ENCODE results near the gene SMARCB1.

SMARCB1 gene

GRCh38 chr22:23801886-23802377, 15.2 kb downstream of the SMARCB1 start:
- H3K27me3 ChIP-seq (ENCODE audit: control insufficient read depth in 1 of 2, insufficient read depth in 2 of 2, low read length in 2 of 2) = no peaks in the 10 kb centered on the region
- no peaks in the 10 kb centered on the region for H3K4me1 ChIP-seq (ENCODE audit: control insufficient read depth in 1 of 2, insufficient read depth in 2 of 2, low read length in 2 of 2)
- H3K9me3 ChIP-seq (ENCODE audit: control insufficient read depth in 1 of 2, low read length in 2 of 2) = no peaks in the 10 kb centered on the region
- no peak overlapping the region for H3K4me3 ChIP-seq (ENCODE audit: low read depth in 1 of 2, low read length in 2 of 2)
- peaks cover 59 to 80% of the 10 kb centered on the region in 2 donors for H3K36me3 ChIP-seq (ENCODE audit: control insufficient read depth in 1 of 2, insufficient read depth in 2 of 2, low read length in 2 of 2)
- no peak overlapping the region for H3K27ac ChIP-seq (ENCODE audit: low read depth, low read length)
- no peak overlapping the region for H3K9ac ChIP-seq (ENCODE audit: low read depth in 1 of 2, low read length in 2 of 2)

- H3K36me3 ChIP-seq (ENCODE audit: control insufficient read depth in 1 of 2, insufficient read depth in 2 of 2, low read length in 2 of 2) = peaks cover 55 to 77% of the 10 kb centered on the region in 2 donors
- H3K9ac ChIP-seq (ENCODE audit: low read depth in 1 of 2, low read length in 2 of 2) = no peak overlapping the region
- H3K27me3 ChIP-seq (ENCODE audit: control insufficient read depth in 1 of 2, insufficient read depth in 2 of 2, low read length in 2 of 2) = no peaks in the 10 kb centered on the region
- H3K9me3 ChIP-seq (ENCODE audit: control insufficient read depth in 1 of 2, low read length in 2 of 2) = no peaks in the 10 kb centered on the region
- H3K4me3 ChIP-seq (ENCODE audit: low read depth in 1 of 2, low read length in 2 of 2) = peak overlapping the region in 1 of 2 donors; percentile 53
- H3K4me1 ChIP-seq (ENCODE audit: control insufficient read depth in 1 of 2, insufficient read depth in 2 of 2, low read length in 2 of 2) = no peaks in the 10 kb centered on the region
- no peak overlapping the region for H3K27ac ChIP-seq (ENCODE audit: low read depth, low read length)
Measured at GRCh38 chr22:23803001-23803819, 16.4 kb downstream of the SMARCB1 start.

GRCh38 chr22:23804781-23805291, 18.1 kb downstream of the SMARCB1 start:
- H3K36me3 ChIP-seq (ENCODE audit: control insufficient read depth in 1 of 2, insufficient read depth in 2 of 2, low read length in 2 of 2) = peaks cover 52 to 69% of the 10 kb centered on the region in 2 donors
- H3K27me3 ChIP-seq (ENCODE audit: control insufficient read depth in 1 of 2, insufficient read depth in 2 of 2, low read length in 2 of 2) = no peaks in the 10 kb centered on the region
- H3K9ac ChIP-seq (ENCODE audit: low read depth in 1 of 2, low read length in 2 of 2) = no peak overlapping the region
- no peaks in the 10 kb centered on the region for H3K4me1 ChIP-seq (ENCODE audit: control insufficient read depth in 1 of 2, insufficient read depth in 2 of 2, low read length in 2 of 2)
- H3K4me3 ChIP-seq (ENCODE audit: low read depth in 1 of 2, low read length in 2 of 2) = no peak overlapping the region
- H3K27ac ChIP-seq (ENCODE audit: low read depth, low read length) = no peak overlapping the region
- H3K9me3 ChIP-seq (ENCODE audit: control insufficient read depth in 1 of 2, low read length in 2 of 2) = no peaks in the 10 kb centered on the region

GRCh38 chr22:23806837-23807236, 20.1 kb downstream of the SMARCB1 start:
- no peaks in the 10 kb centered on the region for H3K4me1 ChIP-seq (ENCODE audit: control insufficient read depth in 1 of 2, insufficient read depth in 2 of 2, low read length in 2 of 2)
- no peak overlapping the region for H3K27ac ChIP-seq (ENCODE audit: low read depth, low read length)
- no peaks in the 10 kb centered on the region for H3K9me3 ChIP-seq (ENCODE audit: control insufficient read depth in 1 of 2, low read length in 2 of 2)
- peaks cover 40 to 62% of the 10 kb centered on the region in 2 donors for H3K36me3 ChIP-seq (ENCODE audit: control insufficient read depth in 1 of 2, insufficient read depth in 2 of 2, low read length in 2 of 2)
- no peak overlapping the region for H3K9ac ChIP-seq (ENCODE audit: low read depth in 1 of 2, low read length in 2 of 2)
- H3K4me3 ChIP-seq (ENCODE audit: low read depth in 1 of 2, low read length in 2 of 2) = no peak overlapping the region
- H3K27me3 ChIP-seq (ENCODE audit: control insufficient read depth in 1 of 2, insufficient read depth in 2 of 2, low read length in 2 of 2) = no peaks in the 10 kb centered on the region

GRCh38 chr22:23812378-23812777, 25.6 kb downstream of the SMARCB1 start:
- Histone ChIP-seq H3K36me3 (ENCODE audit: control insufficient read depth in 1 of 2, insufficient read depth in 2 of 2, low read length in 2 of 2) (peaks cover 22 to 38% of the 10 kb centered on the region in 2 donors), H3K27ac (ENCODE audit: low read depth, low read length) (no peak overlapping the region), H3K4me3 (ENCODE audit: low read depth in 1 of 2, low read length in 2 of 2) (no peak overlapping the region), H3K9me3 (ENCODE audit: control insufficient read depth in 1 of 2, low read length in 2 of 2) (no peaks in the 10 kb centered on the region), H3K4me1 (ENCODE audit: control insufficient read depth in 1 of 2, insufficient read depth in 2 of 2, low read length in 2 of 2) (no peaks in the 10 kb centered on the region), H3K9ac (ENCODE audit: low read depth in 1 of 2, low read length in 2 of 2) (no peak overlapping the region), H3K27me3 (ENCODE audit: control insufficient read depth in 1 of 2, insufficient read depth in 2 of 2, low read length in 2 of 2) (no peaks in the 10 kb centered on the region)

GRCh38 chr22:23815541-23816155, 28.9 kb downstream of the SMARCB1 start:
- Histone ChIP-seq H3K36me3 (ENCODE audit: control insufficient read depth in 1 of 2, insufficient read depth in 2 of 2, low read length in 2 of 2) (peaks cover 22 to 57% of the 10 kb centered on the region in 2 donors), H3K27me3 (ENCODE audit: control insufficient read depth in 1 of 2, insufficient read depth in 2 of 2, low read length in 2 of 2) (no peaks in the 10 kb centered on the region), H3K9ac (ENCODE audit: low read depth in 1 of 2, low read length in 2 of 2) (no peak overlapping the region), H3K4me1 (ENCODE audit: control insufficient read depth in 1 of 2, insufficient read depth in 2 of 2, low read length in 2 of 2) (no peaks in the 10 kb centered on the region), H3K9me3 (ENCODE audit: control insufficient read depth in 1 of 2, low read length in 2 of 2) (no peaks in the 10 kb centered on the region), H3K27ac (ENCODE audit: low read depth, low read length) (no peak overlapping the region), H3K4me3 (ENCODE audit: low read depth in 1 of 2, low read length in 2 of 2) (no peak overlapping the region)

GRCh38 chr22:23816156-23816976, 29.6 kb downstream of the SMARCB1 start:
- Histone ChIP-seq H3K4me1 (ENCODE audit: control insufficient read depth in 1 of 2, insufficient read depth in 2 of 2, low read length in 2 of 2) (no peaks in the 10 kb centered on the region), H3K27me3 (ENCODE audit: control insufficient read depth in 1 of 2, insufficient read depth in 2 of 2, low read length in 2 of 2) (no peaks in the 10 kb centered on the region), H3K9ac (ENCODE audit: low read depth in 1 of 2, low read length in 2 of 2) (no peak overlapping the region), H3K4me3 (ENCODE audit: low read depth in 1 of 2, low read length in 2 of 2) (no peak overlapping the region), H3K36me3 (ENCODE audit: control insufficient read depth in 1 of 2, insufficient read depth in 2 of 2, low read length in 2 of 2) (peaks cover 20 to 58% of the 10 kb centered on the region in 2 donors), H3K27ac (ENCODE audit: low read depth, low read length) (no peak overlapping the region), H3K9me3 (ENCODE audit: control insufficient read depth in 1 of 2, low read length in 2 of 2) (no peaks in the 10 kb centered on the region)

GRCh38 chr22:23817146-23817545, 30.4 kb downstream of the SMARCB1 start:
- H3K9me3 ChIP-seq (ENCODE audit: control insufficient read depth in 1 of 2, low read length in 2 of 2) = no peaks in the 10 kb centered on the region
- H3K27me3 ChIP-seq (ENCODE audit: control insufficient read depth in 1 of 2, insufficient read depth in 2 of 2, low read length in 2 of 2) = no peaks in the 10 kb centered on the region
- H3K4me3 ChIP-seq (ENCODE audit: low read depth in 1 of 2, low read length in 2 of 2) = no peak overlapping the region
- H3K9ac ChIP-seq (ENCODE audit: low read depth in 1 of 2, low read length in 2 of 2) = no peak overlapping the region
- H3K27ac ChIP-seq (ENCODE audit: low read depth, low read length) = no peak overlapping the region
- peaks cover 18 to 58% of the 10 kb centered on the region in 2 donors for H3K36me3 ChIP-seq (ENCODE audit: control insufficient read depth in 1 of 2, insufficient read depth in 2 of 2, low read length in 2 of 2)
- no peaks in the 10 kb centered on the region for H3K4me1 ChIP-seq (ENCODE audit: control insufficient read depth in 1 of 2, insufficient read depth in 2 of 2, low read length in 2 of 2)

- peaks cover 22 to 72% of the 10 kb centered on the region in 2 donors for H3K36me3 ChIP-seq (ENCODE audit: control insufficient read depth in 1 of 2, insufficient read depth in 2 of 2, low read length in 2 of 2)
- H3K4me3 ChIP-seq (ENCODE audit: low read depth in 1 of 2, low read length in 2 of 2) = no peak overlapping the region
- H3K9ac ChIP-seq (ENCODE audit: low read depth in 1 of 2, low read length in 2 of 2) = no peak overlapping the region
- H3K4me1 ChIP-seq (ENCODE audit: control insufficient read depth in 1 of 2, insufficient read depth in 2 of 2, low read length in 2 of 2) = no peaks in the 10 kb centered on the region
- H3K9me3 ChIP-seq (ENCODE audit: control insufficient read depth in 1 of 2, low read length in 2 of 2) = no peaks in the 10 kb centered on the region
- no peaks in the 10 kb centered on the region for H3K27me3 ChIP-seq (ENCODE audit: control insufficient read depth in 1 of 2, insufficient read depth in 2 of 2, low read length in 2 of 2)
- no peak overlapping the region for H3K27ac ChIP-seq (ENCODE audit: low read depth, low read length)
Measured at GRCh38 chr22:23818541-23818940, 31.8 kb downstream of the SMARCB1 start.
